Lung microvascular endothelial cell (primary cell): ENCODE measurements around the gene SIX3. TPM values are rescaled to one million over a fixed set of nuclear protein-coding genes. Genes with fewer than 3 reads are reported as not detected.

Experiments
- DNase-seq, 2 donors: peaks; one replicate each; pipeline versions ENCODE4 v3.0.0 to v3.0.0-alpha.2; 2010; ENCODE audit warnings: low read depth in 2 of 2
- total RNA-seq: library from RNA; depleted of rRNA; stranded (reverse); fragments of >200 nt; gene quantifications from 2 replicates; pipeline ENCODE4 v1.2.1, GENCODE V29; 2014

SIX3 gene
- total RNA-seq, 1 donor from 2014 or later, result not detected

- no peak for DNase-seq
Observed at GRCh38 chr2:44930274-44931197, 11.0 kb upstream of the SIX3 start.

DNA sequence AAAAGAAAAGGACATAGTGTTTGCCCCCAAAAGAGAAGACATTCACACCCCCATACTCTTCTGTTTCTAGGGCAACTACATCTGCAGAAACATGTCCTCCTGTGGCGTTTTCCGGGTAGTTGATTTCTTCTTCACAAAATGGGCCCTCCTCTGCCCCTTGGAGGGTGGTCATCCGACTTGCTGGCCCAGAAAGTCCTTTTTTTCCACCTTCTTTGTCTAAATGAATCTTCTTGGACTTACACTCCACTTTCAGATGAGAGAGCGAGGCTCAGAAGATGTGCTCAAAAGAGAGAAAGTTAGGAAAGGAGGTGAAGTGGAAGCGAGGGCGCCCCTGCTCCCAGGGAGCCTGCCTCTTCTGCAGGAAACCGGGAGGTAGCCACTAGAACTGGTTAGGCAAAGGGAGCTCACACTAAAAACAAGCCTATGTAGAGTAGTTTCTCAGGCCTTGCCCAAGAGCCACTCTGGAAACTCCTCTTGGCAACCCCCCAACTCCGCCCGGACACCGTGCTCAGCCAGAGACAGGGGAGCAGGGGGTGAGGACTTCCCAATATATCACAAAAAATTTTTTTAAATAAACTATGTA lies 10.2 kb upstream of the SIX3 start:
- no peak for DNase-seq

DNA sequence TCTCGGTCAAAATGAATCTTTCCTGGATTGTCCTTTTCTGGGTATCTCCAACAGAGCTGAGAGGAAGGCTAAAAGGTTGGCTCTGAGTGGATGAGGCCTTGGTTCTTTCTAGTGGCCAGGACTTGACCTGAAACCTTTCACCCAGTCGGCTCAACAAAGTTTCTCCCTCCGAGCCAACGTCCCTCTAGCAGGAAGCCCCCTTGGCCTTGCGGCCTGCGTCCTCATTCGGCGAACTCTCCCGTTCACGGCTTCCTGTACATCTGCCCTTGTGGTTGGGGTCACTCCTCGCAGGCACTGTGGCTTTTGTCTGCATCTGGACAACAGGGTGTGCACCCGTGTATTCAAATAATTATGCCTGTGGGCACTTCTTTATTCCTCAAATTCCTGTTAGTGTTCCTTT lies 9.4 kb upstream of the SIX3 start:
- no peak for DNase-seq

DNA sequence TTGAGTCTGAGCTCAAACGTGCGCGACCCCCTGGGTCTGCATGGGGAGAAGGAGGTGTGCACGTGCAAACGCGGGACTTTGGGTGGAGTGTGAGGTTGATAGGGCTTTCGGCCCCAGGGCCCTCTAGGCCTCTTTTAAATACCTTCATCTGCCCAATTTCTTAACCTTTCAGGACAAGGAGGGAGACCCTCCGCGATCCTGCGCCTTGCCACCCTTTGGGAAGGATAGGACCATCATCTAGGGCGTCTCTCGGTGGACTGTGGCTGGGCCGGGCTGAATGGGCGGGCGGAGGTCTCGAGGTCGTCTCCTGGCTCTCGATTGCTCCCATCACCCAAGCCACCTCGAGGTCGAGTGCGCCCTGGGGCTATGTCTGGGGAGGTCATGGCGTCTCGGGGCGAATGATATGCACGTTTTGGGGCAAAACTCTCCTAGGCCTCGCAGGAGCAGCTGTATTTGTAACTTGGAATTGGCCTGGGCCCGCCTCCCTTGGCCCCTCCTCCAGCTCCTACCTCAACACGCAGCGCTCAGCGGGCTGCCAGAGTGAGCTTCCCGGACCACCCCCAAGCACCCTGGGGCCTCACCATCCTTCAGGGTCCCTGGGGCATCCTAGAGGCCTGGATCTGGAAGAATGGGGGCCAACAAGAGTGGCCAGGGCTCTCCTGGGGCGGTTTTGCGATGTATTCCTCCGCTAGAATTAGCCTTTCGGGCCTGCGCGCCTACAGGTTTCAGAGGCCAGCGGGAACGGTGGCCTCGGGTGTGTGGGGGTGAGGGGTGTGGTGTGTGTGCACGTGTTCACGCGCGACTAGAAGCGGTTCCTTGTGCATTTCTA lies 8.7 kb upstream of the SIX3 start:
- no peak for DNase-seq

- DNase-seq, result no peak
Observed at GRCh38 chr2:44933434-44933951, 8.0 kb upstream of the SIX3 start.

GRCh38 chr2:44934038-44934982 lies 7.2 kb upstream of the SIX3 start:
- DNase-seq, result no peak

DNA sequence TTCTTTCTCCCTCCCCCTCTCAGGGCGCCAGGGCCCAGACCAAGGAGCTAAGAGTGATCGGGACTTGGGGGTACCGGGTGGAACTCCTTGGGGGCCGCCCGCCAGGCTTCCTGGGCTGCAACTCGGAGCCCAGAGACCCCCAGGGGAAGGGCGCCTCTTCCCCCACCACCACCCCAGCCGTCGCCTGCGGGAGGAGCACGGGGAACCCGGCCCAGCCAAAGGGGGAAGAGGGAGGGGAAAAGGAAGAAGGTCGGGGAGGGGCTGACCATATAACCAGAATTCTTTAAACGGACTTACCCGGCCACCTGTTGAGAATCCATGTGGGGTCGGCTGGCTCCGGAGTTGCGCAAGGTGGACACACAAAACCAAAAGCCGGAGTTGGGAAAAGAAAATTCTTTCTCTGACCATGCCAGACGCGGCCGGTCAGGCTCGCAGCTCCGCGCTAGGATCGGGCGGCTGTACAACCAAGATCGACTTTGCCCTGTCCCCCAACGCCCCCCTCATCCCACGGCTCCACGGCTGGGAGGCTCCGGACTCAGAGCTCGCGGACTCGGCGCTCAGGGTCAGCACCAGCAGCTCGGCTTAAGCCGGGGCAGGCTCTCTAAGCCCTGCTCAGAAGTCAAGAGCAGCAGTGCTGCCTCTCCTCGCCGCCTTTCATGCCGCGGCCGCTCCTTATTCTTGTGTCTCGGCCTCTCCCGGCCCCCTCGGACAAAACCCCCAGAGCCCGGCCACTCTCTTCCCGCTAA lies 6.3 kb upstream of the SIX3 start:
- no peak for DNase-seq

DNA sequence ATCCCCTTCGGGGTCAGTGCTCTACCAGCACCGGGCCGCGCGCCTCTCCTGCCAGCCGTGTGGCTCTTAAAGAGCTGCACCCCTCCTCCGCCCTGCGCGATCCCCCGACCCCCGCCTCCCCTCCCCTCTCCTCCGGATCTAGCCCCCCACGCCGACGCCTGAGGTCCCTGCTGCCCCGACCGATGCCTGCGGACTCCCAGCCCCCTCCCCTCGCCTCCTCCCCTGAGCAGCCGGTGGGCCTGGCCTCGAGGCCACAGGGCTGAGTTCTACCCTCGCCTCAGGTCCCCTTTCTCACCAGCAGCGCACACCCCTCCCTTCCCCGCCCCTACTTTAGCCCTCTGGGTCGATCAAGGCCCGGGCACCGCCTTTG lies 5.8 kb upstream of the SIX3 start:
- no peak for DNase-seq

DNA sequence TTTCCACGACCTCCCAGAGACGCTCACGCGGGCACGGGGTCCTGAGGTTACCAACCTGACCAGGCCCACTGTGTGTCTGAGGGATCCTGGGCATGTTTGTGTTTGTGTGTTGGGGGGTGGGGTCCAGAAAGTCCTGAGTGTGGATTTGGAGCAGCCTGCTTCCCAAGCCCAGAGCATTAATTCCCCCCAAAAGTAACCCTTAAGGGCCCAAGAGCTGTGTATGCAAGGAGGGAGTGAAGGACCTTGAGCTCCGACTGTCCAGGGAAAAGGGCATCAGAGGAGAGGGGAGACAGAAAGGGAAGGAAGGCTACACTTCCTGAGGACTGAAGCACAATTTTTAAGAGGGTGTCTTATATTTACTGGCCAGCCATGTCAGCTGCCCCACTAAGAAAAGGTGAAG lies 5.2 kb upstream of the SIX3 start:
- no peak for DNase-seq

GRCh38 chr2:44936715-44937687 lies 4.5 kb upstream of the SIX3 start:
- DNase-seq, result no peak

DNA sequence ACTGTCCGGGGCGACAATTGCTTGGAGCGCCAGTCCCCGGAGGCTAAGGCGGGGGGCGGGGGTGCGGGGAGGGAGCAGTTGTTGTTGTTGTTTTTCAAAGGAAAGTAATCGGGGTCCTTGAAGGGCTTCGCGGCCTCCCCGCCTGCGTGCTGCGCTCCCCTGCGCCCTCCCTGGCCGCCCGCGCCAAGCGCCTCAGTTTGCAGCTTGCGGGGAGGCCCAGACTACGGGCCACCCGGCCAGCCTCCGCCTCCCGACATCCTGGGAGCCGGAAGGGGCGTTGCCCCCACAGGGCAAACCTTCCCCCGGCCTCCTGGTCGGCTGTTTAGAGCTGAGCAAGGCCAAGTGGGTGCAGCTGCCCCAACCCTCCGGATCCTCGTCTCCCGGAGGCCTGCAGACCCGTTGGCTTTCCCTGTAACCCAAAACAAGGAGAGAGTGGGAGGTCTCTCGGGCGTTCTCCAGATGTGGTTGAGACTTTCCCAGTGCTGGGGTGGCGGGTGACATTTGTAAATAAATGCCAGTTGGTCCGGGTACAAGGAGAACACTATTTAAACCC lies 3.7 kb upstream of the SIX3 start:
- DNase-seq, result no peak

- no peak for DNase-seq
Observed at GRCh38 chr2:44938287-44939105, 3.0 kb upstream of the SIX3 start.

DNA sequence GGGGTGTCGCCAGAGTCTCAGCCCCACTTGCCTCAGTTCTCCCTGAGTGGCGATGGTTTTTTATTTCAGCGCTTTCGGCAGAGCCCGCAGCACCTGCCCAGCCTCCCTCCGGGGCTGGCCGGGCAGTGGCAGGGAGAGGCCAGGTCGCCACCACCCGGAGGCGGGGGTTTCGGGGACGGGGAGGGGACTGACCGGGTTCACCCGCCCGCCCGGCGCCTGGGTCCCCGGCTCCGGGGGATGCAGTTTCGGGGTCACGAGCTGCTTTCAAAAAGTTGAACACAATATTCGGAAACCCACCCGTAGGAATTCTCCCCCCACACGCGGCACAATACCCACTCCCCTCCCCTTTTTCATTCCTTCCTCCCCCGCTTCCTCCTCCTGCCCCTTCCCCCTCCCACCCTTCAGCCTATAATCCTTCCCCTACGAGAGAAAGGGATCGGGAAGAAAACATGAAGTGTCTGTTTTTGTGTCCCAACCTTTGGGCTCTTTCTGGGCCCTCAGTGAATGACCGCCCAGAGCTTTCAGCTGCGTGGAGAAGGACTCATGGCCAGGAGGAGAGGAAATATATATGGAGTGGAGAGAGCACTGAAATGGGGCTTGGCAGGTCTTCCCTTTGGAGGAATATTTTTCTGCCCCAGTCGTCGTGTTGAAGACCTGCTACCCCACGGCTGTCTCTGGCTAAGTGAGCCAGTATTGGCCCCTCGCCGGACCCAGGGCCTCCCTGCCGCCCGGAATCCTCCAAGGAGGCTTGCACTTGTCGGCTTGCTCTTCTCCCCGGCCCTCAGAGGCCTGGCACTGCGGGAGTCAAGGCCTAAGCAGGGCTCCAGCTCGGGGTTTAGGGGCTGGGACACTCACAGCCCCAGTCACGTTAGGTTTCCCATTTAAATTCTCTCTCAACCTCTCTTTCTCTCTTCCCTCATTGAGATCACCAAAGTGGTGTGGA lies 2.1 kb upstream of the SIX3 start:
- no peak for DNase-seq

GRCh38 chr2:44940049-44940494 lies 1.4 kb upstream of the SIX3 start:
- no peak for DNase-seq

GRCh38 chr2:44940732-44941464 lies 604 bp upstream of the SIX3 start:
- DNase-seq, result no peak
